ENCODE data around the gene ADCK1. TPM values are rescaled to one million over a fixed set of nuclear protein-coding genes. Genes with fewer than 3 reads are reported as not detected.

ADCK1 gene
- total RNA-seq, 1 donor from 2014 or later, result 10.3 TPM

GRCh38 chr14:77844802-77845201, 44.9 kb downstream of the ADCK1 start:
- H3K27me3 ChIP-seq (ENCODE audit: low read depth), result no peaks in the 10 kb centered on the region
- no peaks in the 10 kb centered on the region for H3K36me3 ChIP-seq
- intact Hi-C loops (cut with micrococcal nuclease), result no loop called here
- DNase-seq, result no peak
- H3K27ac ChIP-seq (replicated peaks), result no peak overlapping the region
- H3K9me3 ChIP-seq (replicated peaks), result no peaks in the 10 kb centered on the region
- H3K4me1 ChIP-seq, result no peaks in the 10 kb centered on the region
- no peak overlapping the region for H3K4me3 ChIP-seq
- no peak for TF ChIP-seq CTCF (IDR thresholded peaks at IDR 0.05; ENCODE audit: borderline replicate concordance)

DNA sequence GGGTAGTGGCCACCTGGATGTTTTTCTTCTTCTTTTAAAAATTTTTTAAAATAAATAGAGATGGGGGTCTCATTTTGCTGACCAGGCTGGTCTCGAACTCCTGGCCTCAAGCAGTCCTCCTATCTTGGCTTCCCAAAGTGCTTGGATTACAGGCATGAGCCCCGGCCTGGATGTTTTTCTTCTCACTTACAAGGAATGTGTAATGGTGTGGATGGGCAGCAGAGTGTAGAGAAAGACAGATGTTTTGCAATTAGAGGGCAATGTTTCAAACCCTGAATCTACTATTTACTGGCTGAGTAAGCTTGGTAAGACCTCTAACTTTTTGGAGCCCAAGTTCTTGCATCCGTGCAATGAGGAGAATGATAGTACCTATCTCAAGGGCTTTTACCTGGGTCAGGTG, 48.1 kb downstream of the ADCK1 start:
- Histone ChIP-seq H3K27ac (replicated peaks) (no peak overlapping the region), H3K4me1 (no peaks in the 10 kb centered on the region), H3K27me3 (ENCODE audit: low read depth) (no peaks in the 10 kb centered on the region), H3K36me3 (no peaks in the 10 kb centered on the region), H3K4me3 (no peak overlapping the region), H3K9me3 (replicated peaks) (peaks cover 8% of the 10 kb centered on the region)
- TF ChIP-seq CTCF (IDR thresholded peaks at IDR 0.05; ENCODE audit: borderline replicate concordance), result no peak
- intact Hi-C loops (cut with micrococcal nuclease), result no loop called here
- DNase-seq, result no peak

- Histone ChIP-seq H3K36me3 (no peaks in the 10 kb centered on the region), H3K27me3 (ENCODE audit: low read depth) (no peaks in the 10 kb centered on the region), H3K4me3 (no peak overlapping the region), H3K4me1 (peaks cover 1% of the 10 kb centered on the region), H3K27ac (replicated peaks) (no peak overlapping the region), H3K9me3 (replicated peaks) (peaks cover 10% of the 10 kb centered on the region)
- DNase-seq, result no peak
- TF ChIP-seq CTCF (IDR thresholded peaks at IDR 0.05; ENCODE audit: borderline replicate concordance), result no peak
- intact Hi-C loops (cut with micrococcal nuclease), result no loop called here
These were observed 49.8 kb downstream of the ADCK1 start for GRCh38 chr14:77849711-77850110.

DNA sequence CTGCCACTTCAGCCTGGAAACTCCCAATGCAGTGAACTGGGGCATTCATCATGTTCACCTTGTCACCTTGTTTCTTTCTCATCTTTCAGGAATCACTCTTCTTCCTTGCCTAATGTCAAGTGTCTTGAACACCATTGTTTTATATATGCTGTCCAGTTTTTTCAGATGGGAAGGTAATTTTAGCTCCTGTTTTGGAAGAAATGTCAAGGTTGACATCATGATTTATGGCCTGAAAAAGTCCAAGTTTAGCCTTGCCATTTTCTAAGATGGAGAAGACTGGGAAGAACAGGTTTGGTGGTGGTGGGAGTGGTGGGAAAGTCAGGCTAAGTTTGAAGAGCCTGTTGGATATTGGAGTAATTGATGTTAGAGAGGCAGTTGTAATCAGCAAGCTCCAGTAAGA, 54.0 kb downstream of the ADCK1 start:
- Histone ChIP-seq H3K4me1 (peaks cover 24% of the 10 kb centered on the region), H3K36me3 (no peaks in the 10 kb centered on the region), H3K9me3 (replicated peaks) (peaks cover 10% of the 10 kb centered on the region), H3K27me3 (ENCODE audit: low read depth) (no peaks in the 10 kb centered on the region), H3K27ac (replicated peaks) (no peak overlapping the region), H3K4me3 (no peak overlapping the region)
- TF ChIP-seq CTCF (IDR thresholded peaks at IDR 0.05; ENCODE audit: borderline replicate concordance), result no peak
- intact Hi-C loops (cut with micrococcal nuclease), result no loop called here
- no peak for DNase-seq

GRCh38 chr14:77856941-77857340, 57.0 kb downstream of the ADCK1 start:
- intact Hi-C loops (cut with micrococcal nuclease), result no loop called here
- Histone ChIP-seq H3K27ac (replicated peaks) (no peak overlapping the region), H3K4me3 (no peak overlapping the region), H3K9me3 (replicated peaks) (peaks cover 10% of the 10 kb centered on the region), H3K4me1 (peaks cover 26% of the 10 kb centered on the region), H3K27me3 (ENCODE audit: low read depth) (no peaks in the 10 kb centered on the region), H3K36me3 (no peaks in the 10 kb centered on the region)
- DNase-seq, result no peak
- no peak for TF ChIP-seq CTCF (IDR thresholded peaks at IDR 0.05; ENCODE audit: borderline replicate concordance)

Data from left ventricle myocardium inferior (tissue), 1 donor.